HG03025 (cell line): ENCODE data around the gene LRFN5.
"Not testable (repeated sequence)": the region's sequence is repeated elsewhere in the genome, so short reads cannot be mapped to it uniquely, and the experiment has no call there.

Experiments used
- ATAC-seq: cut with Tn5 transposase; IDR thresholded peaks from one replicate; pipeline ENCODE4 v1.9.1; 2021; ENCODE audit warnings: mild to moderate bottlenecking, moderate library complexity; ENCODE audit not compliant: unreplicated experiment, low FRiP score

The LRFN5 gene

DNA sequence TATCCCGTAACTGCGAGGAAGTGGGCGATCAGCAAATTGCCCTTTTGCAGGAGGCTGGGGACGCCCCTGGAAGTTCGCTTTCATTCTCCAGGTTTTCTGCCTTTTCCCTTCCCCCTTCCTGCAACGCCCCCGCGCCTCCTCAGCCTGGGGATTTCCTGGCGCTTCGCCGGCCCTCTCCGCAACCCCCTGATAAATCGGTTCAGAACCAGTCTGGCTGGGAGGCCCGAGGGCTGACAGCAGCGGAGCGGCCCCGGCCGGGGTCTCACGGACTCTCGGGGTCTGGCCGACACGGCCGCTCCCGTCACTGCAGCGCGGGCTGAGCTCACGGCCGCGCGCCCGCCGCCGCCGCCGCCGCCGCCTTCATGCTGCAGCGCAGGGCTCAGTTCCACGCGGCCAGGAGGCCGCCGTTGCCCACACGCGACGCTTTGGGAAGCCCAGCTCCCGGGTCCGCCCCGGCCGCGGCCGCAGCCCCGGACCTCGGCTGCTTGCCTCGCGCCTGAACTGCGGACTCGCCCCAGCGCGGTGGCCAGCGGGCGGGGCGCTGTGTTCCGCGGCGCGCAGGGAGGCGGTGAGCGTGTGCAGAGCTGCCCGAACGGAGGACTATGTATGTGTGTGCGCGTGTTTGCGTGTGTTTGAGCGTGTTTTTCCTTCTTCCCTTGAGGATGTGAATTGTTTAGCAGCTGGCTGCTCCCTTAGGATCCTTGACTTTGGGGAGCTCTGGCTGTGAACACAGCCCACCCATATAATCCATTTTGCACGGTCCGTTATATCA lies at the start of gene LRFN5:
TSS of gene LRFN5 (plus strand) at position 345 of the 772 bp plus-strand sequence.
- no peak for ATAC-seq

- no peak for ATAC-seq
These were observed 48.2 kb upstream of the LRFN5 start for GRCh38 chr14:41558490-41558889.

- not testable (repeated sequence) for ATAC-seq
These were observed 39.8 kb upstream of the LRFN5 start for GRCh38 chr14:41566864-41567263.

DNA sequence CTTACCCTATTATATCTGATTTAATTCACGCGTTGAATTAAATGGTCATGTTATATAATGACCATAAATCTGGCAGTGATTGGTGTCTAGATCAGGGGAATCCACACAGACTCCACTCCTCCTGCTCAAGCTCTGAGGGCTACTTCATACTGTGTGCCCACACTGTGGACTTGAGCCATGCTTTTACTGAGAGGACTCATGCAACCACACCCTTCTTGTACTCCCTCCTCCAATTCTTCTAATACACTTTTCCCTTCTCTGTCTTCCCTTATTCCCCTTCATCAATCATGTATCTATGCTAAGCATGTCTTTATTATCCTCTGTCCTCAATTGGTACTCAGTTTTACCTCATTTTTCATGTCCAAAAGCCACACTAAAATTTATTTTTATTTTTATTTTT lies 37.7 kb upstream of the LRFN5 start:
- ATAC-seq, result no peak

DNA sequence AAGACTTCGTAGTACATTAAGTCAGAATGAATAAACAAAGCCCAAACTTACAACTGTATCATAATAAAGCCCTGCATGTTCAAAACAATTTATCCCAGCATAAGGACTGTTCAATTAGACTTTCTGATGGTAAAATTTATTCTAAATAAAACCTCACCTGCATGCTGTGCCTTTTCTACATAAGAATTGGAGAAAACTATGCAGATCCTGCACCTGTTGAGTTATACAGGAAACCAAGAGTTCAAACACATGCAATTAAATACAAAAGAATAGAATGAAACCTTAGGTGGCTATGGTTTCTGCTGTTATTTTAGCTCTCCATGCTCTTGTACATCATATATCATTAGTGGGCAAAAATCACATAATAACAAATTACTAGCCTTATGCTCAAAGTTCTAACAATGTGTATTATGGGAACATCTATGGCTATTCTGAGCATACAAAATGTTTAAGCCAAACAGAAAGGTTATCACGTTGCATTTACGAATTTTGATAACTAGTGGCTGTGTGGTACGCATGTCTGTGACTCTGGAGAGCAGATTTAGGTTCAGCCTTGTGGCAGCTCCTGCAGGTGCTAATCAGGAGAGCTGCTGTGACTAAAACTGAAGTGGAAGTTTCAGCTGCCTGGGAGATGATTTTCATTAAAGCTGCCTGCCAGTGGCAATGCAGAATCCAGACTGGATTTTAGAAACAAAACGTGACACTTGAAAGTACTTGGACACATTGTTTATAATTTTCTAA lies 36.1 kb upstream of the LRFN5 start:
- no peak for ATAC-seq

DNA sequence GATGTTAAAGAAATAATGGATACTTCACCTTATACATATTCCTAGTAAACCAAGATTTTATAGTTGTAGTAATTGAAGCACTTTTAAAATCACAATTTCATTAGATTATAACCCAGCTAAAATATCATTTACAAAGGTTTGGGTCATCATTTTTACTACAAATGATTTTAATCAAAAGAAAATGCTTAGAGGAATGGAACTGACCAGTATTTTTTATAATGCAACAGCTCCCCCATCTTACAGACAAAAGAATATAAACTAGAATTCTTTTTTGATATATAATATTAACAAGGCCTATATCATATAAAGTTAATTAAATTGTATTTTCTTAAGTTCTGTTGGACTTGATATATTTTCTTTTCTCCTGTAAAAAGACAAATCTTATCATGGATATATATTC lies 20.4 kb upstream of the LRFN5 start:
- no peak for ATAC-seq

- no peak for ATAC-seq
These were observed 9.0 kb upstream of the LRFN5 start for GRCh38 chr14:41597647-41598046.

DNA sequence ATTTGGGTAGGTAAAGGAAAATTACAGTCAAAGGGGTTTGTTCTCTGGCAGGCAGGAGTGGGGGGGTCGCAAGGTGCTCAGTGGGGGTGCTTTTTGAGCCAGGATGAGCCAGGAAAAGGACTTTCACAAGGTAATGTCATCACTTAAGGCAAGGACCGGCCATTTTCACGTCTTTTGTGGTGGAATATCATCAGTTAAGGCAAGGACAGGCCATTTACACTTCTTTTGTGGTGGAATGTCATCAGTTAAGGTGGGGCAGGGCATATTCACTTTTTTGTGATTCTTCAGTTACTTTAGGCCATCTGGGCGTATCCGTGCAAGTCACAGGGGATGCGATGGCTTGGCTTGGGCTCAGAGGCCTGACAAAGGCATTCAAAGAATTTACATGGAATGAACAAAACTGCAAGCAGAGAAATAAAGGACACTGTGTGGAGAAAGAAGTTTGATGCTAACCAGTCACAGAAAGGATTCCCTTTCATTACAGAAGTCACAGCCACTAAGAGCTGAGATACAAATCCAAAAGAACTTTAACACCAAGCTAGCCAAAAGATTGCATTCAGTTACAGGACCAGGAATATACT lies 6.8 kb upstream of the LRFN5 start:
- ATAC-seq, result not testable (repeated sequence)

- ATAC-seq, result no peak
These were observed 1.8 kb upstream of the LRFN5 start for GRCh38 chr14:41604721-41605531.

DNA sequence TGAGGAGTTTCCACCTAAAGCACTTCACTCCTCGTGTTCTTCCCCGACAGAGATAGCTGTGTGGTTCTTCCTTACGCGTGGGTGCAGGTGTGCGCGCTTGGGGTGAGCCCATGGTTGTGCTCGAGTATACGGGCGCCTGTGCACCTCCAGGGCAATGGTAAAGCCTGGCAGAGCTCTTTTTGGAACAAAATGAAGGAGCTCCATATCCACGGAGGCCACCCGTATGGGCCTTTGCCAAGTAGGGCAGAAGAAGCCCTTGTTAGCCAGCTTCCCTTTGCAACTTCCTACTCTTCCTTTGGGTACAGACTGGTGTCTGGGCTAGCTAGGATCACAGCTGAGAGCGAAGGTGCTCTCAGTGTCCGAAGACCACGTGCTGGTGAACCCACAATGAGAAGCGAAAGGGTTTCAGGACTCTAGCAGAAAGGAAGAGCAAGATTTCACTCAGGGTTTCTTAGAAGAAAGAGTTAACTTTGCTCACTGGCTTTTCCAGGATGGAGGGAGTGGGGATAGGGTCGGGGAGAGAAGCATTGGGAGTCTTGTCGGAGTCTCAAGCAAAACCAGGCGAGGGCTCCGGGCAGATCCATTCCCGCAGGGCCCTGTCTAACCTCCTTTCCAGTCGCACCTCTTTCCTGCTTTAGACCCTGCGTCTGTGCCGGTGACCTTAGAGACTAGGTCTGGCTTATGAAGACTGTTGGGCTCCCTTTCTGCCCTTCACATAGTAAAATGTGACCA lies 960 bp upstream of the LRFN5 start:
- no peak for ATAC-seq

DNA sequence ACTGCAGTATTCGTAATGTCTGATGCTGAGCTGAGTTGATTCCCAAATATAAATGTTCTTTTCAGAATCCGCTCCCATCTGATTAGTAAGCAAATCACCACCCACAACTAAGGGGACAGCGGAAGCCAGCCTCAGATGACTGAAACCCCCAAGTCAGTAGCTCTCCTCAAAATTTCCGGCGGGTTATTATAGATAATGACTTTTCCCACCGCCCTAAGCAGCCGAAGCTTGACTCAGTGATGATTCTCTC lies 469 bp upstream of the LRFN5 start:
- no peak for ATAC-seq

DNA sequence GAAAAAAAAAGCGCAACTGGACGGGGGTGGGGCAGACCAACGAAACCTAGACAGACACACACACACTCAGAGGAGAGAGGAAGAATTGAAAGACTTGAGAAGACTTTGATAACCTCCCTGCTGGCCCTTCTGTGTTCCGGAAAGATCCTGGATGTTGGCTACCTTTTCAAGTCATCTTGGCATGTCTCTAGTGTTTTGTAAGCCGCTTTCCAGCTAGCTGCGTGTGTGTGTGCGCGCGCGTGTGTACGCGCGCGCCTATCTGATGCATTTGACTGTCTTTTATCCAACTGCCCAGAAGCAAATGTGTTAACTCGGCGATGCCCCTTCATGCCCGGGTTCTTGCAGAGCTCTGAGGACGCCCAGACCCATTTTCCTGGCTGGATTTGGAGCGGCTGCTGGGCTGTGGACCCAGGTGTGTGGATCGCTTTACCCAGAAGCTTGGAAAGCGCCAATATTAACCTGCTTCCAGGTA lies 664 bp downstream of the LRFN5 start:
- no peak for ATAC-seq

DNA sequence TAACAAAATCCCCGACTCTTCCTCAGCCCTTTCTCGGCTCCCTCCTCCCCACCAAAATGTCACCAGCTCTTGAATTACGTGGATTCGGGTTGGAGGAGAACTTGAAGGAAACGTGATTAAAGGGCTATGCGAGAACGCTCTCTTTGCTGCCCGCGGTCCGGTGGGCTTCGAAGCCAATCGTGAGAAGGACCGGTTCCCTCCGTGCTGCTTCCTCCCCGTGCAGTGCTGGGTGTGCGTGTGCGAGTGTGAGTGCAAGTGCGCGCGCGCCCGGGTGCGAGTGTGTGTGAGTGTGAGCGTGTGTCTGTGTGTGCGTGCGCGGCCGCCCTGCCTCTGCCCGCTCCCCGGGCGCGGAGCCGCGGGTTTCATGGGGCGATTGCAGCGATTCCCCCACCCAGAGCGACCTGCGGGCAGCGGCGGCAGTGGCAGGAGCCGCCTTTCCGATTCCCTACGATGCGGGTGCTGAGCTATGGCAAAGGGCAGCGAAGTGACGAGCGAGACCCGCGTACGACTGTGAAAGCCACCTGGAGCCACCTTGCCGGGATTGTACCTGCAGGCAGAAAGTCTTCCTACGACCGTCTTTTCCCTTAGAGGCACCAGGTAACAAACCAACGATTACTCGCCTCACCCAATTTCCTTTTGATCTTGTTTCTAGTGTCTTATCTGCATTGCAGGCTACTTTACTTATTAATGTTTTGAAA lies 1.4 kb downstream of the LRFN5 start:
- no peak for ATAC-seq

DNA sequence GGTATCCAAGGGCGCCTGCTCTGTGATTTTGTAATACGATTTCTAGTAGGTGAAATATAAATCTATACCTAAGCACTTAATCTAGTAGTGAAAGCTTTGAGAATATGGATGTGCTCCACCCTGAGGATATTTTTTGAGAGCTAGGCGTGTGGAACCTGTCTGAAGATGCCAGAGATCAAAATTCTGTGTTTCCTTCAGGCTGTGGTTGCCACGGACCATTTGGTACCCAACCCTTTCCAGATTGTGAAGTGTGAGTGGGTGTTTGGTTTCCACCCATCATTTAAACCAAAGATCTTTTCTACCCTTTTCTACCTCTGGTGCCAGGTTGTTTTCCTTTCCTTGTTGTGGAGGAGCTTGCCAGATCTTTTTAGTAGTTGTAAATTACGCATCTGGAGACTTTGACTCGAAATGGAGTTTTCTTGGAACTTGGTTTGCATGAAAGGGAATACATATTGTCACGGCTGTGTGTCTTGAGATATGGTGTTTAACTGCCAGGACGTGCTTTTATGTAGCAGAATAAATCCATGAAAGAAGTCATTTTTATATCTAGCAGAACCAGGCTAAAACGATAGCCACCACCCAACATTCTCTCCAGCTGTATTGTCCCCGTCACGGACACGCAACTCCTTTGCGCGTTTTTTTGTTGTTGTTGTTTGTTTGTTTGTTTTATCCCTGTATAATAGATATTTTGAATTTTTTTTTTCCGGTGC lies 2.2 kb downstream of the LRFN5 start:
- ATAC-seq, result no peak

DNA sequence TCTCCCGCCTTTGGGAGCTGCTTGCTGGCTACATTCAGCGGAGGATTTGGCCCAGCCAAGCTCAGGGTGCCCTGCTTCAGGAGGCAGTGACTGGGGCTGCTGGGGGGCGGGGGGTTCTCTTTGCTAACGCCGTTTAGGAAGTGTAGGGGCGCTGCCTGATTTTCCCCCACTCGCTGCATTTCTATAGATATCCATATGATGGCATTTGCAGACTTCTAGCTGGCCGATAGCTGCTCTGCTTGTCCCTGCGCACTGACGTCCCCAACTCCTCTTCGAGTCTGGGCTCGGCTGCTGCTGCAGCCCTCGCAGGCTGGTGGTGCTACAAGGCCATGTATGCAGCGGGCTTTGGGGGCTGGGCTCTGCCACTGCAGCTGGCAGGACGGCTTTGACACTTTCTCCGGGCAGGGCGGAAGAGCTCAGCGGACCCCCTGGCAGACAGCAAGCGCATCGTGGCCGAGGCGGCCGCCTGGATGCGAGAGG lies 3.1 kb downstream of the LRFN5 start:
- no peak for ATAC-seq

DNA sequence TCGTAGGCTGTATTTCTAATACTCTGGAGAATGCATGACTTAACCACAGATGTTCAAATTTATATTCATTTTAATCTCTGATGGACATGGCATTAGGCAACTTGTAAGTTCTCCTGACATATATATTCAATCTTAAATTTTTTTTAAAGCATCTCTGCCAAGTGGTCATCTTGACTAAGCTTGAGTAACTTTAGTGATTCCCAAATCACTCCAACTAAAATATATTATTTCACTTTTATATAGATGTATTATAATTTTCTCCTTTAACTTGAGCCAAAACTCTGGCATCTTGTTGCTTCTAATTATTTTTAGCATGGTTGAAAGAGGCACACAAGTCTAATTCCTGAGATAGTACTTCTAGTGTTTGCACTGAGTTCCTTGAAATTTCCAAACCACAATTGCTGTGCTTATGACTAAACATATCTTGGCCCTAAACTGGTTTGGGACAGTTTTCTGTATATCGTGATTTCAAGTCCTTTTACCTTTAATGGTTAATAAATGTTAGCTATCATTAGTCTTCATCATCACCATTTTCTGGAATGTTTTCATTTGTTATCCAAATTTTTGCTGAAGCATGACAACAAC lies 8.4 kb downstream of the LRFN5 start:
- no peak for ATAC-seq

DNA sequence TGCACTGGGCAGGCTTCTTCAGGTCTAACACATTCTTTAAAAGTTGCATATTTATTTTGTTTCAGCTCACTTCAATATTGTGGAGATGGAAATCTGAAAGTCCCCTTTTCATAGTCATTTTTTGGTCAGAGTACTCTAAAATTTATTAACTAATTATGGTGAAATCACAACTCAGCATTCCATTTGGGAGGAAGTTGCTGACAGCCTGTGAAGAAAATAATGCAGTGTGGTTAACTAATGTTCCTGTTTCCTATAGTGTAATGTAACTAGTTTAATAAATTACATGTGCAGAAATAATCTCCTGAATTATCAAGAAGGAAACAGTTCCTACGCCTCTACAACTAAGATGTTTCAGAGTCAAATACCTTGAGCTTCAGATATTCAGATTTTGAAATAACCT lies 17.1 kb downstream of the LRFN5 start:
- ATAC-seq, result no peak

DNA sequence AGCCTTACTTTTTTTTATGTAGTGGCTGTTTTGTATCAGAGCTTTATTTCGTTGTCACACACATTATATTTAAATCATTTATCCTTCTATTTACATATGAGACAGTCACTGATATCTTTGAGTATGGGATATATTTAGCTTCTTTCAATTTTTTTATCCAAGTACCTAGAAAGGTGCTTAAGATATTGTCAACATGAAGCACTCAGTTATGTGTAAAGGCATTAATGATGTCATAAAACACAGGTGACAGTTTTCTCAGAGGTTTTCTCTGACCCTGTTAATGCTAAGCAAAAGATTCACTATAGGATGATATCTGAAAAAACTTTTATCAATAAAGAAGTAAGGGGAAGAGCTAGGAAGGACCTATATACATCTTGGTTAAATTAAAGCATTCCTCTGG lies 23.2 kb downstream of the LRFN5 start:
- ATAC-seq, result no peak

GRCh38 chr14:41634286-41634685 lies 27.6 kb downstream of the LRFN5 start:
- no peak for ATAC-seq
